ENCODE measurements around the gene ACTR1A.
A peak's percentile ranks its signal among the peaks of the same experiment; 100 is the strongest.

- no peak for TF ChIP-seq SP1 (IDR thresholded peaks at IDR 0.05)
- no peak for TF ChIP-seq FOXK2 (IDR thresholded peaks at IDR 0.05)
- TF ChIP-seq PKNOX1 (IDR thresholded peaks at IDR 0.05), result peak; percentile 92
- TF ChIP-seq L3MBTL2 (conservative IDR thresholded peaks at IDR 0.05), result no peak
- TF ChIP-seq BHLHE40 (IDR thresholded peaks at IDR 0.05; ENCODE audit: borderline replicate concordance), result no peak
- peak; percentile 96 for TF ChIP-seq SUZ12 (IDR thresholded peaks at IDR 0.05)
- no peak for TF ChIP-seq FOXA1 (IDR thresholded peaks at IDR 0.05)
- no peak for TF ChIP-seq ZNF384 (IDR thresholded peaks at IDR 0.05)
- 0 out of 2 replicates have a peak, but pooled peaks have one; percentile 74 for TF ChIP-seq HDGF (IDR thresholded peaks at IDR 0.05; ENCODE audit: borderline replicate concordance)
- TF ChIP-seq ARNT (IDR thresholded peaks at IDR 0.05), result no peak
Measured at GRCh38 chr10:102502337-102503151, at the start of gene ACTR1A.

Data from HEK293T (cell line).